Measurements from ENCODE around the gene PEX3.

PEX3 gene

DNA sequence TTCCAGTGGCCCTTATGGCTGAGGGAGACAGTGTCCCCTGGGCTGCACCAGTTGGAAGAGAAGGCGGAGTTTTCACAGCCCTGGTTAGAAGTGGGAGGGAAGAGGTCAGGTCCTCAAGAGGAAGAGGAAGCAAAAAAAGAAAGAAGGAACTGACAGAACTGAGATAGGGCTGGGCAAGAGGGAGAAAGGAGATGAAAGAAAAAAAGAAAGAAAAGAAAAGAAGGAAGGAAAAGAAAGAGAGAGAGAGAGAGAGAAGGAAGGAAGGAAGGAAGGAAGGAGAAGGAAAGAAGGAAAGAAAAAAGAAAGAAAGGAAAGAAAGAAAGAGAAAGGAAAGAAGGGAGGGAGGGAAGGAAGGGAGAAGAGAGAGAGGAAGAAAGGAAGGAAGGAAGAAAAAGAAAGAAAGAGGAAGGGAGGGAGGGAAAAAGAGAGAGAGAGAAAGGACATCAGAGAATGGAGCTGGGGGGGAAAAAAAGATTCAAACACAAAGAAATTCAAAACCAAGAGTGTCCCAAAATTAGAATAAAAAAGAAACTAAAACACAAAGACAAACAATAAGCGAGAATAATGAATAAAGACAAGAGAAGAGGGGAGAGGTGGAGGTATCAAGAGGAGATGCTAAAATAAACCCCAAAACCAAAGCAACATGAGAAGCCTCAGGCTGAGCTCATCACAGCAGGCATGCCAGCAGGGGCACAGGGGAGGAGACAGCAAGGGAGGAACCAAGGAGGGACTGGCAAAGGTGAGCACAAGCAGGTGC lies 66.3 kb downstream of the PEX3 start:
- Histone ChIP-seq H3K4me1 (no peaks in the 10 kb centered on the region), H3K4me3 (no peak overlapping the region), H3K27ac (no peak overlapping the region), H3K9ac (no peak overlapping the region), H3K36me3 (no peaks in the 10 kb centered on the region), H3K4me2 (no peak overlapping the region), H4K20me1 (no peaks in the 10 kb centered on the region), H3K27me3 (peaks cover 2% of the 10 kb centered on the region), H3K9me3 (peaks cover 11% of the 10 kb centered on the region; the same call in 1 of the 2 replicates)
- no peak for TF ChIP-seq Cebpa-rat (IDR thresholded peaks at IDR 0.05)

DNA sequence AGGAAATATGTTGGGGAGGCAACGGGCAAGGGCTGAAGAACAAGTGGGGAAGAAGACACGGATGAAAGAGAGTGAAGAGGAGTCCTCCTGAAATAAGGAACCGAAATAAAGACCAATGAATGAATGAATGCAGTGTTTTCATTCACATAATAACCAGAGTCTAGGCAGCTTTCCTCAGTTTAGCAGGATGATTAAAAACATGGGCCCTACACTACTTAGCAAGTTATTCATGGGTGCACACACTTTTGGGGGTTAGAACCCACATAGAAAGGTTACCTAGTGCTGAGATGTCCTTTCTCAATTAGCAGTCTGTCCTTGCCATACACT lies 66.8 kb downstream of the PEX3 start:
- Histone ChIP-seq H3K4me2 (no peak overlapping the region), H3K4me3 (no peak overlapping the region), H3K9ac (no peak overlapping the region), H3K27ac (no peak overlapping the region), H4K20me1 (no peaks in the 10 kb centered on the region), H3K4me1 (no peaks in the 10 kb centered on the region), H3K36me3 (no peaks in the 10 kb centered on the region), H3K9me3 (0 out of 2 replicates have a peak, but pooled peaks cover 5% of the 10 kb centered on the region), H3K27me3 (no peaks in the 10 kb centered on the region)
- TF ChIP-seq Cebpa-rat (IDR thresholded peaks at IDR 0.05) = no peak

DNA sequence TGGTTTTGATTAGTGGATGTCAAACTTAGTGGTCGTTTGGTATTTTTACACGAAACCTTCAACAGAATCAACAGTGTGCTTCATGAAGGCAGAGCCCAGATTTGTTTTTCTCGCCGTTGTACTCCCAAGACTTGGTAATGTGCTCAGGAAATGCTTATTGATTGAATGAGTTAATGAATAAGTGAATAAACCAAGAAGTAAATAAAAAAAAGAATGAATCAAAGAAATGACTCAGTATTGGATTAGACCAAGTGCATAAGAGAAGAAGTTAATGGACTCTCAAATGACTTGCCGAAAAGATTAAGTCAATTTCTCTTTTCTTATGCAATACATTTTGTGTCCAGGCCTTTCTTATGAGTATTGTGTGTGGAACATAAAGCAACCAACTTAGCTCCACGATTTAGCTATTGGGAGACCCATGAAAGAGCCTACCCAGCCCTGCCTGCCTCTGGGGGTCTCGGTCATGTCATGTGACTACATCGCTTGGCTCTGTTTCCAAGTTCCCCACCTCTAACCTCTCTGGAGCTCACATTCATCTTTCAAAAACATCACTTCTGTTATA lies 71.5 kb downstream of the PEX3 start:
- Histone ChIP-seq H3K27ac (no peak overlapping the region), H3K4me3 (no peak overlapping the region), H3K36me3 (no peaks in the 10 kb centered on the region), H3K9me3 (no peaks in the 10 kb centered on the region), H4K20me1 (no peaks in the 10 kb centered on the region), H3K4me1 (no peaks in the 10 kb centered on the region), H3K4me2 (no peak overlapping the region), H3K27me3 (no peaks in the 10 kb centered on the region), H3K9ac (no peak overlapping the region)
- no peak for TF ChIP-seq Cebpa-rat (IDR thresholded peaks at IDR 0.05)

DNA sequence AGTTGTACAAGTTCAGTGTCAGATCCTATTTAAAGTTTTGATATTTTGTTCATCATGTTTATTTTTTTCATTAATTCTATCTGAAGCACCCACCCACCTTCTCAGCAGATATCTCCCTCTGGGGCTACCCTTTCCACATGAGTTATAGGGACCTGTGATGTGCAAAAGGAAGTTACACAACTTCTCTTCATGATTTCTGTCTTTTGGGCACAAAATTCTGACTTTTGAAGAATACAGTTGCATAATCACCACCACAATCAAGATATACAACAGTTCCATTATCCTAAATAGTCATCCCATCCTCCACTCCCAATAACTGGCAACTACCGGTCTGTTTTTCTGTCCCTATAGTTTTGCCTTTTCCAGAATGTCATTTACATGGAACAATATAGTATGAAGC lies 74.8 kb downstream of the PEX3 start:
- Histone ChIP-seq H3K36me3 (no peaks in the 10 kb centered on the region), H3K4me1 (peaks cover 11% of the 10 kb centered on the region), H3K4me3 (no peak overlapping the region), H3K27ac (no peak overlapping the region), H3K27me3 (no peaks in the 10 kb centered on the region), H3K4me2 (no peak overlapping the region), H3K9ac (no peak overlapping the region), H4K20me1 (no peaks in the 10 kb centered on the region), H3K9me3 (no peaks in the 10 kb centered on the region)
- TF ChIP-seq Cebpa-rat (IDR thresholded peaks at IDR 0.05) = no peak

DNA sequence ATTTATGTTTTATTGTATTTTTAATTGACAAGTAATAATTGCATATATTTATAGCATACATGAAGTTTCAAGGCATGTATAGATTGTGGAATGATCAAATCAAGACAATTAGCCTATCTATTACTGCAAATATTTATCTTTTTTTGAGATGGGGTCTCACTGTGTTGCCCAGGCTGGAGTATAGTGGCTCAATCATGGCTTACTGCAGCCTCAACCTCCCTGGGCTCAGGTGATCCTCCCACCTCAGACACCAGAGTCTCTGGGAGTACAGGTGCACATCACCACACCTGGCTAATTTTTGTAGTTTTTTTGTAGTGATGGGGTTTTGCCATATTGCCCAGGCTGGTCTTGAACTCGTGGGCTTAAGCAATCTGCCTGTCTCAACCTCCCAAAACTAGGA lies 77.1 kb downstream of the PEX3 start:
- Histone ChIP-seq H3K4me3 (no peak overlapping the region), H3K4me2 (no peak overlapping the region), H4K20me1 (no peaks in the 10 kb centered on the region), H3K27ac (no peak overlapping the region), H3K9ac (no peak overlapping the region), H3K4me1 (peaks cover 11% of the 10 kb centered on the region), H3K9me3 (no peaks in the 10 kb centered on the region), H3K27me3 (no peaks in the 10 kb centered on the region), H3K36me3 (no peaks in the 10 kb centered on the region)
- no peak for TF ChIP-seq Cebpa-rat (IDR thresholded peaks at IDR 0.05)

GRCh38 chr6:143528164-143528811 lies 77.7 kb downstream of the PEX3 start:
- Histone ChIP-seq H4K20me1 (no peaks in the 10 kb centered on the region), H3K4me3 (no peak overlapping the region), H3K27ac (no peak overlapping the region), H3K9me3 (no peaks in the 10 kb centered on the region), H3K4me1 (peaks cover 11% of the 10 kb centered on the region), H3K27me3 (no peaks in the 10 kb centered on the region), H3K9ac (no peak overlapping the region), H3K4me2 (peak overlapping the region; percentile 15; the same call in 1 of the 2 replicates), H3K36me3 (no peaks in the 10 kb centered on the region)
- no peak for TF ChIP-seq Cebpa-rat (IDR thresholded peaks at IDR 0.05)

GRCh38 chr6:143529095-143529494 lies 78.5 kb downstream of the PEX3 start:
- no peak overlapping the region for H3K4me2 ChIP-seq
- H3K9ac ChIP-seq = no peak overlapping the region
- TF ChIP-seq Cebpa-rat (IDR thresholded peaks at IDR 0.05) = no peak
- no peak overlapping the region for H3K27ac ChIP-seq
- no peaks in the 10 kb centered on the region for H3K9me3 ChIP-seq
- H4K20me1 ChIP-seq = no peaks in the 10 kb centered on the region
- no peak overlapping the region for H3K4me3 ChIP-seq
- no peaks in the 10 kb centered on the region for H3K27me3 ChIP-seq
- H3K36me3 ChIP-seq = no peaks in the 10 kb centered on the region
- H3K4me1 ChIP-seq = peaks cover 11% of the 10 kb centered on the region

DNA sequence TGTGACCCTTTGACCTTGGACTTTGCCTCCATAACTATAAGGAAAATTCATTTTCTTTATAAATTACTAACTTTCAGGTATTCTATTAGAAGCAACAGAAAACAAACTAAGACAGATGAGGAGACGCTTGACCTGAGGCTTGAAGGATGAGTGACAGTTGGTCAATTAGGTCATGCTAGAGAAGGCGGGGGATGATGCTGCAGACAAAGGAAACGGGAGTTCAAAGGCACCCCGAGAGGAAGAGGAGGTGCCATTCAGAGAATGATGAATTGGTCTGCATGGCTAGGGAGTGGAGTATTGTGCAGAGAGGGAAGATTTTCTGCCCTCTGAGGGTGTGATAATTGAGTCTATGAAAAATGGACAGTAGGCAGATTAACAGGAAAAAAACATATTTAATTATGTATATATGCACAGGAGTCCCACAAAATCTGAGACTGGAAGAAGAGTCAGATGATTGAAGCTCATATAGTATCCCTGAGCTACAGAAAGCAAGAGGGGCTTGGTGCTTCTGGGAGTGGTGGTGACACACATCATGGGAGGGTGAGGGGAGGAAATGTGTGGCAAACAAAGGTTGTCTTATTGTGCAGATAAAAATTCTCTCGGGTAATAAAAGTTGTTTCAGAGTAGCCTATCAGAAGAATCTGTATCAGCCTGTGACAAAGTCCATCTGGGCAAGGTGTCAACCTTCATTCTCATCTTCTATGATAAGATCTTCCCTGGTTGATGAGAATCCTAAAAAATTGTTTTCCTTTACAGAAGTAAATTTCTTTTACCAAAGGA lies 81.3 kb downstream of the PEX3 start:
- Histone ChIP-seq H3K4me1 (peaks cover 11% of the 10 kb centered on the region), H4K20me1 (no peaks in the 10 kb centered on the region), H3K27ac (no peak overlapping the region), H3K27me3 (no peaks in the 10 kb centered on the region), H3K9ac (no peak overlapping the region), H3K36me3 (no peaks in the 10 kb centered on the region), H3K9me3 (no peaks in the 10 kb centered on the region), H3K4me2 (no peak overlapping the region), H3K4me3 (no peak overlapping the region)
- TF ChIP-seq Cebpa-rat (IDR thresholded peaks at IDR 0.05) = no peak

DNA sequence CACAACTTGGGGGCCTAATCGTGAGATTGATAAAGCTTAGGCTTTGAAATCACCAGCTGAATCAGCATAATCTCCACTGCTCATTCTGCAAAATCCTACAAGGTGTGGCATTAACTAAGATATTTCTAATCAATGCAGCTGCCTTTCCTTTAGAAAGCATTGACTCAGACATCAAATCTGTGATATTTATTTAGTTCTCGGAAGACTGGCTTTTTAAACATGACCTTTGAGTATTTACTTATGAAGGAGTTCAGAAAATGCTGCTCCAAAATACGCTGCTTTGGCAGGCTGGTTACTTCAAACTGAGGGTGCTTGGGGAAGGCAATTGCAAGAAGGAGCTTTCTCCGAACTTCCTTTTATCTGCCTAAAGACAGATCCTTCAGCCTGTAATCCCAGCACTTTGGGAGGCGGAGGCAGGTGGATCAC lies 84.6 kb downstream of the PEX3 start:
- no peaks in the 10 kb centered on the region for H3K9me3 ChIP-seq
- no peak overlapping the region for H3K4me2 ChIP-seq
- no peaks in the 10 kb centered on the region for H3K36me3 ChIP-seq
- peaks cover 22% of the 10 kb centered on the region for H3K4me1 ChIP-seq
- no peak for TF ChIP-seq Cebpa-rat (IDR thresholded peaks at IDR 0.05)
- no peaks in the 10 kb centered on the region for H4K20me1 ChIP-seq
- no peak overlapping the region for H3K4me3 ChIP-seq
- H3K27ac ChIP-seq = no peak overlapping the region
- no peak overlapping the region for H3K9ac ChIP-seq
- no peaks in the 10 kb centered on the region for H3K27me3 ChIP-seq

DNA sequence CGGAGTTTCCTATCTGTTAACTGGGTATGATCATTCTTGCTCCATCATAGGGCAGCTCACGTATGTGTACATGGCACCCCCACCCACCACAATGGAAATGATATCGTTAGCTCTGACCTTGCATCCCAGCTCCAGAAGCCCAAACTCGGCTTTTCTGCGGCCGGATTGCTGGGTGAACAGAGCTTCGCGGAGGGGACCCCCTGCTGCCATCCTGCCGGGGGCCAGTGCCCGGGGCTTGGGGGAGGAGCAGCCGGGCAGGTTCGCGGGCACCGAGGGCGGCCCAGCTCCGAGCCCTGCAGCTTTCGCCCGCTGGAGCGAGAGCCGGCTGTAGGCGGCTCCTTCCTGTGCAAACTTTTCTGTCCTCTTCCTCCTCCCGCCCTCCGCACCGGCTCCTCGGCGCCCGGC lies 85.9 kb downstream of the PEX3 start:
- peak overlapping the region; percentile 82 for H3K4me3 ChIP-seq
- H3K4me1 ChIP-seq = peaks cover 22% of the 10 kb centered on the region
- H3K36me3 ChIP-seq = no peaks in the 10 kb centered on the region
- H3K9ac ChIP-seq = peak overlapping the region; percentile 84
- peak overlapping the region; percentile 76 for H3K4me2 ChIP-seq
- H3K9me3 ChIP-seq = no peaks in the 10 kb centered on the region
- H3K27me3 ChIP-seq = no peaks in the 10 kb centered on the region
- H4K20me1 ChIP-seq = no peaks in the 10 kb centered on the region
- H3K27ac ChIP-seq = peak overlapping the region; percentile 81
- no peak for TF ChIP-seq Cebpa-rat (IDR thresholded peaks at IDR 0.05)

Data from BLaER1 (cell line).